K562 (cell line): ENCODE results near the gene FGFBP3. TPM values are rescaled to one million over a fixed set of nuclear protein-coding genes. Genes with fewer than 3 reads are reported as not detected.
A peak's percentile ranks its signal among the peaks of the same experiment; 100 is the strongest.

Source experiments
- CEBPZ ChIP-seq: fragments of 150-350 bp; IDR thresholded peaks from 2 replicates; pipeline ENCODE4 v1.6.1; 2014; ENCODE audit warnings: low read depth, mild to moderate bottlenecking, low read length, borderline replicate concordance
- FOXA3 ChIP-seq, 2 experiments: fragments of 450-650 bp in 1 of 2; sonication (generic) in 1 of 2; formaldehyde crosslinking; IDR thresholded peaks in 1 of 2; conservative IDR thresholded peaks in 1 of 2; 2 replicates each; pipeline versions ENCODE4 v1.4.0 to v1.8.0; 2020 to 2022; ENCODE audit warnings: mild to moderate bottlenecking in 2 of 2, missing genetic modification reagents in 1 of 2
- HDAC8 ChIP-seq: fragments of 450-650 bp; IDR thresholded peaks from 2 replicates; pipeline ENCODE4 v1.6.1; 2016; ENCODE audit warnings: mild to moderate bottlenecking, missing genetic modification characterization, moderate library complexity, missing compliant biosample characterization
- KLF10 ChIP-seq: fragments of 250-450 bp; sonication (Bioruptor Pico); IDR thresholded peaks from 2 replicates; pipeline ENCODE4 v1.6.1; 2021; ENCODE audit warnings: matching md5 sums
- NCOR1 ChIP-seq: fragments of 450-650 bp; IDR thresholded peaks from 2 replicates; pipeline ENCODE4 v1.6.1; 2016; ENCODE audit warnings: mild to moderate bottlenecking, moderate library complexity
- NFE2 ChIP-seq: IDR thresholded peaks from 2 replicates; pipeline ENCODE4 v1.6.1; 2014; ENCODE audit warnings: antibody characterized with exemption, low read depth
- PML ChIP-seq: IDR thresholded peaks from 2 replicates; pipeline ENCODE4 v1.6.1; 2012; ENCODE audit warnings: low read length, inconsistent platforms
- POLR2G ChIP-seq: fragments of 200-400 bp; formaldehyde crosslinking; IDR thresholded peaks from 2 replicates; pipeline ENCODE4 v1.6.1; 2017; ENCODE audit warnings: low read depth, mild to moderate bottlenecking, antibody characterized with exemption, low read length, moderate library complexity
- RCOR1 ChIP-seq, 2 experiments: IDR thresholded peaks; 2 replicates each; pipeline ENCODE4 v1.6.1; 2012; ENCODE audit warnings: low read depth in 2 of 2, low read length in 2 of 2, borderline replicate concordance in 1 of 2, improper control_type of control experiment in 1 of 2
- SRSF1 ChIP-seq: fragments of 200-400 bp; formaldehyde crosslinking; IDR thresholded peaks from 2 replicates; pipeline ENCODE4 v1.6.1; 2017; ENCODE audit warnings: mild to moderate bottlenecking, low read depth, low read length, moderate library complexity
- TBL1XR1 ChIP-seq, 2 experiments: IDR thresholded peaks; 2 replicates each; pipeline ENCODE4 v1.6.1; 2012; ENCODE audit warnings: improper control_type of control experiment in 2 of 2, low read length in 2 of 2, mild to moderate bottlenecking in 1 of 2
- TFAM ChIP-seq: fragments of 250-450 bp; sonication (Bioruptor Pico); conservative IDR thresholded peaks from 2 replicates; pipeline ENCODE4 v1.5.0; 2021; ENCODE audit warnings: mild to moderate bottlenecking, moderate library complexity
- TSC22D4 ChIP-seq: fragments of 450-650 bp; IDR thresholded peaks from 2 replicates; pipeline ENCODE4 v1.6.1; 2016; ENCODE audit warnings: missing genetic modification characterization, missing biosample characterization, control low read depth
- ZBTB17 ChIP-seq: fragments of 450-650 bp; formaldehyde crosslinking; IDR thresholded peaks from 2 replicates; pipeline ENCODE4 v1.4.0; 2020; ENCODE audit warnings: mild to moderate bottlenecking
- ZFX ChIP-seq: sonication (generic); formaldehyde crosslinking; IDR thresholded peaks from 2 replicates; pipeline ENCODE4 v1.8.0; 2022; ENCODE audit warnings: mild to moderate bottlenecking, missing genetic modification reagents, moderate library complexity
- ZNF23 ChIP-seq: fragments of 250-450 bp; sonication (Bioruptor Pico); IDR thresholded peaks from 2 replicates; pipeline ENCODE4 v1.4.0; 2020; ENCODE audit warnings: mild to moderate bottlenecking
- ZNF57 ChIP-seq: fragments of 450-650 bp; formaldehyde crosslinking; IDR thresholded peaks from 2 replicates; pipeline ENCODE4 v1.4.0; 2020; ENCODE audit warnings: mild to moderate bottlenecking, moderate library complexity
- polyA plus RNA-seq, 8 experiments: library from polyadenylated mRNA; depleted of rRNA in 4 of 8; stranded (reverse) in 5 of 8; unstranded in 3 of 8; fragments of >200 nt; fragmentation: Nextera tagmentation in 2 of 8; fragmentation: Illumina TruSeq in 1 of 8; extraction: Ambion mirVana in 2 of 8; extraction: Trizol in 1 of 8; gene quantifications; 2 replicates each; pipeline versions ENCODE4 v1.2.1 to v1.2.3, GENCODE V29; 2011 to 2014; ENCODE audit warnings: inconsistent platforms in 1 of 8, missing spikeins in 1 of 8
- total RNA-seq, 7 experiments: library from RNA; depleted of rRNA in 6 of 7; stranded (reverse); fragments of >200 nt in 6 of 7; fragmentation: Illumina TruSeq in 2 of 7; extraction: Trizol in 2 of 7; gene quantifications; 2 replicates each; pipeline versions ENCODE4 v1.2.1 to v1.2.3, GENCODE V29; 2011 to 2021; ENCODE audit warnings: low replicate concordance in 1 of 7
- TF ChIP-seq, protein P1 (sequence below): conservative IDR thresholded peaks from 2 replicates; pipeline ENCODE4 v1.6.1; 2011; ENCODE audit warnings: low read depth, mild to moderate bottlenecking, low read length; ENCODE audit not compliant: control insufficient read depth
- TF ChIP-seq, protein P2 (sequence below): fragments of 450-650 bp; IDR thresholded peaks from 2 replicates; pipeline ENCODE4 v1.6.1; 2017; ENCODE audit warnings: antibody characterized with exemption, mild to moderate bottlenecking

The FGFBP3 gene
- total and polyA plus RNA-seq, 9 of the 15 experiments (the other 6 are each of a cell fraction or from before 2014, with no cell fraction given): 0.58 to 3.0 (median 1.5) TPM

GRCh38 chr10:91923371-91924211 lies 14.3 kb upstream of the FGFBP3 start, which contains the start of gene BTAF1 (continued):
- no peak for TF ChIP-seq CEBPZ
- TF ChIP-seq, protein P1, sequence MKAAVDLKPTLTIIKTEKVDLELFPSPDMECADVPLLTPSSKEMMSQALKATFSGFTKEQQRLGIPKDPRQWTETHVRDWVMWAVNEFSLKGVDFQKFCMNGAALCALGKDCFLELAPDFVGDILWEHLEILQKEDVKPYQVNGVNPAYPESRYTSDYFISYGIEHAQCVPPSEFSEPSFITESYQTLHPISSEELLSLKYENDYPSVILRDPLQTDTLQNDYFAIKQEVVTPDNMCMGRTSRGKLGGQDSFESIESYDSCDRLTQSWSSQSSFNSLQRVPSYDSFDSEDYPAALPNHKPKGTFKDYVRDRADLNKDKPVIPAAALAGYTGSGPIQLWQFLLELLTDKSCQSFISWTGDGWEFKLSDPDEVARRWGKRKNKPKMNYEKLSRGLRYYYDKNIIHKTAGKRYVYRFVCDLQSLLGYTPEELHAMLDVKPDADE: peak; percentile 65; the same call in 1 of the 2 replicates
- TF ChIP-seq TSC22D4 (tag): no peak
- TF ChIP-seq NFE2: no peak
- peak; percentile 76 for TF ChIP-seq PML
- peak; percentile 57; the same call in 1 of the 2 replicates for TF ChIP-seq ZBTB17 (CRISPR knock-in tag)
- TF ChIP-seq RCOR1 (IDR thresholded peaks at IDR 0.05; ENCODE audit: borderline replicate concordance in 1 of 2, low read depth in 2 of 2, low read length in 2 of 2): no peak
- TF ChIP-seq HDAC8 (tag): no peak
- TF ChIP-seq ZNF23 (CRISPR knock-in tag): no peak
- no peak for TF ChIP-seq TFAM (CRISPR knock-in tag)
- TF ChIP-seq FOXA3 (CRISPR knock-in tag; conservative IDR thresholded peaks at IDR 0.05 in 1 of 2, IDR thresholded peaks at IDR 0.05 in 1 of 2): peak in 1 of 2 experiments; percentile 42; a peak in 1 of 4 replicates
- TF ChIP-seq, protein P2, sequence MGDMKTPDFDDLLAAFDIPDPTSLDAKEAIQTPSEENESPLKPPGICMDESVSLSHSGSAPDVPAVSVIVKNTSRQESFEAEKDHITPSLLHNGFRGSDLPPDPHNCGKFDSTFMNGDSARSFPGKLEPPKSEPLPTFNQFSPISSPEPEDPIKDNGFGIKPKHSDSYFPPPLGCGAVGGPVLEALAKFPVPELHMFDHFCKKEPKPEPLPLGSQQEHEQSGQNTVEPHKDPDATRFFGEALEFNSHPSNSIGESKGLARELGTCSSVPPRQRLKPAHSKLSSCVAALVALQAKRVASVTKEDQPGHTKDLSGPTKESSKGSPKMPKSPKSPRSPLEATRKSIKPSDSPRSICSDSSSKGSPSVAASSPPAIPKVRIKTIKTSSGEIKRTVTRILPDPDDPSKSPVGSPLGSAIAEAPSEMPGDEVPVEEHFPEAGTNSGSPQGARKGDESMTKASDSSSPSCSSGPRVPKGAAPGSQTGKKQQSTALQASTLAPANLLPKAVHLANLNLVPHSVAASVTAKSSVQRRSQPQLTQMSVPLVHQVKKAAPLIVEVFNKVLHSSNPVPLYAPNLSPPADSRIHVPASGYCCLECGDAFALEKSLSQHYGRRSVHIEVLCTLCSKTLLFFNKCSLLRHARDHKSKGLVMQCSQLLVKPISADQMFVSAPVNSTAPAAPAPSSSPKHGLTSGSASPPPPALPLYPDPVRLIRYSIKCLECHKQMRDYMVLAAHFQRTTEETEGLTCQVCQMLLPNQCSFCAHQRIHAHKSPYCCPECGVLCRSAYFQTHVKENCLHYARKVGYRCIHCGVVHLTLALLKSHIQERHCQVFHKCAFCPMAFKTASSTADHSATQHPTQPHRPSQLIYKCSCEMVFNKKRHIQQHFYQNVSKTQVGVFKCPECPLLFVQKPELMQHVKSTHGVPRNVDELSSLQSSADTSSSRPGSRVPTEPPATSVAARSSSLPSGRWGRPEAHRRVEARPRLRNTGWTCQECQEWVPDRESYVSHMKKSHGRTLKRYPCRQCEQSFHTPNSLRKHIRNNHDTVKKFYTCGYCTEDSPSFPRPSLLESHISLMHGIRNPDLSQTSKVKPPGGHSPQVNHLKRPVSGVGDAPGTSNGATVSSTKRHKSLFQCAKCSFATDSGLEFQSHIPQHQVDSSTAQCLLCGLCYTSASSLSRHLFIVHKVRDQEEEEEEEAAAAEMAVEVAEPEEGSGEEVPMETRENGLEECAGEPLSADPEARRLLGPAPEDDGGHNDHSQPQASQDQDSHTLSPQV: peak; percentile 69
- TF ChIP-seq ZNF57 (CRISPR knock-in tag): no peak
- TF ChIP-seq ZFX (CRISPR knock-in tag): peak; percentile 98
- peak in 1 of 2 experiments; percentile 61; a peak in 1 of 4 replicates for TF ChIP-seq TBL1XR1 (IDR thresholded peaks at IDR 0.05; ENCODE audit: low read length in 2 of 2)
- TF ChIP-seq SRSF1: no peak
- no peak for TF ChIP-seq NCOR1
- no peak for TF ChIP-seq KLF10 (CRISPR knock-in tag)
- TF ChIP-seq POLR2G: peak; percentile 91
